HFFc6 (cell line): ENCODE data around the gene RNF222. TPM values are rescaled to one million over a fixed set of nuclear protein-coding genes. Genes with fewer than 3 reads are reported as not detected.

Experiments used
- DNase-seq: peaks from one replicate; pipeline ENCODE4 v3.0.0-alpha.2; 2018
- H3K27ac Mint-ChIP-seq: 2 replicates; pipeline ENCODE4 v1.8.0; 2020; ENCODE audit warnings: mild to moderate bottlenecking, mixed read lengths
- H3K27me3 Mint-ChIP-seq: 2 replicates; pipeline ENCODE4 v1.8.0; 2021; ENCODE audit warnings: mild to moderate bottlenecking, moderate library complexity, mixed read lengths; ENCODE audit not compliant: insufficient read depth
- H3K36me3 Mint-ChIP-seq: 2 replicates; pipeline ENCODE4 v1.8.0; 2021; ENCODE audit warnings: low read depth, mixed read lengths
- H3K4me1 Mint-ChIP-seq: 2 replicates; pipeline ENCODE4 v1.8.0; 2020; ENCODE audit warnings: low read depth, mixed read lengths
- H3K4me3 Mint-ChIP-seq: 2 replicates; pipeline ENCODE4 v1.8.0; 2020; ENCODE audit warnings: mild to moderate bottlenecking, moderate library complexity, mixed read lengths
- H3K9me3 Mint-ChIP-seq: 2 replicates; pipeline ENCODE4 v1.8.0; 2020; ENCODE audit warnings: mild to moderate bottlenecking, mixed read lengths
- CTCF ChIP-seq: fragments of 200-600 bp; sonication (generic); IDR thresholded peaks from 2 replicates; pipeline ENCODE4 v1.5.0; 2021; ENCODE audit warnings: antibody characterized with exemption, mild to moderate bottlenecking
- total RNA-seq, 6 experiments: library from RNA; stranded (reverse); fragmentation: NEBNext Ultra II Directional; extraction: Animal tissue kit (Norgen Biotek cat#: 25700); gene quantifications; 2 replicates in 1 of 6; 3 replicates in 5 of 6; pipeline ENCODE4 v1.2.3, GENCODE V29; 2021

The RNF222 gene
- total RNA-seq, 6 experiments from 2014 or later: not detected

GRCh38 chr17:8441690-8442089 is 44.1 kb upstream of the RNF222 start:
- H3K27ac Mint-ChIP-seq: peak overlapping the region; percentile 37
- DNase-seq: no peak
- peaks cover 57% of the 10 kb centered on the region for H3K4me1 Mint-ChIP-seq
- H3K27me3 Mint-ChIP-seq: no peaks in the 10 kb centered on the region
- no peak for TF ChIP-seq CTCF
- peaks cover 32% of the 10 kb centered on the region for H3K36me3 Mint-ChIP-seq
- no peak overlapping the region for H3K4me3 Mint-ChIP-seq
- H3K9me3 Mint-ChIP-seq: no peaks in the 10 kb centered on the region

GRCh38 chr17:8439681-8440080 is 42.1 kb upstream of the RNF222 start:
- Mint-ChIP-seq H3K9me3 (no peaks in the 10 kb centered on the region), H3K36me3 (peaks cover 29% of the 10 kb centered on the region), H3K4me1 (peaks cover 59% of the 10 kb centered on the region), H3K27ac (no peak overlapping the region), H3K4me3 (no peak overlapping the region), H3K27me3 (peaks cover 1% of the 10 kb centered on the region; the same call in 1 of the 2 replicates)
- TF ChIP-seq CTCF: no peak
- no peak for DNase-seq

- Mint-ChIP-seq H3K4me3 (no peak overlapping the region), H3K27ac (no peak overlapping the region), H3K36me3 (peaks cover 21% of the 10 kb centered on the region), H3K27me3 (peaks cover 1% of the 10 kb centered on the region), H3K9me3 (no peaks in the 10 kb centered on the region), H3K4me1 (peaks cover 49% of the 10 kb centered on the region)
- DNase-seq: no peak
- no peak for TF ChIP-seq CTCF
Measured at GRCh38 chr17:8438441-8438840, 40.8 kb upstream of the RNF222 start.

GRCh38 chr17:8436844-8437171 is 39.2 kb upstream of the RNF222 start:
- no peak for TF ChIP-seq CTCF
- peaks cover 37% of the 10 kb centered on the region for H3K4me1 Mint-ChIP-seq
- no peaks in the 10 kb centered on the region for H3K9me3 Mint-ChIP-seq
- H3K36me3 Mint-ChIP-seq: peaks cover 21% of the 10 kb centered on the region
- peak overlapping the region; percentile 95 for H3K27ac Mint-ChIP-seq
- peak overlapping the region; percentile 98 for H3K4me3 Mint-ChIP-seq
- peak; percentile 6 for DNase-seq
- peaks cover 1% of the 10 kb centered on the region for H3K27me3 Mint-ChIP-seq

GRCh38 chr17:8436169-8436843 is 38.7 kb upstream of the RNF222 start:
- Mint-ChIP-seq H3K4me1 (peaks cover 32% of the 10 kb centered on the region), H3K27ac (peak overlapping the region; percentile 95), H3K4me3 (peak overlapping the region; percentile 98), H3K9me3 (no peaks in the 10 kb centered on the region), H3K36me3 (peaks cover 21% of the 10 kb centered on the region), H3K27me3 (peaks cover 1% of the 10 kb centered on the region)
- peak; percentile 43 for DNase-seq
- TF ChIP-seq CTCF: no peak
